ENCODE data around the gene SLTM.
"Not testable (repeated sequence)": the region's sequence is repeated elsewhere in the genome, so short reads cannot be mapped to it uniquely, and the experiment has no call there.

Gene SLTM

DNA sequence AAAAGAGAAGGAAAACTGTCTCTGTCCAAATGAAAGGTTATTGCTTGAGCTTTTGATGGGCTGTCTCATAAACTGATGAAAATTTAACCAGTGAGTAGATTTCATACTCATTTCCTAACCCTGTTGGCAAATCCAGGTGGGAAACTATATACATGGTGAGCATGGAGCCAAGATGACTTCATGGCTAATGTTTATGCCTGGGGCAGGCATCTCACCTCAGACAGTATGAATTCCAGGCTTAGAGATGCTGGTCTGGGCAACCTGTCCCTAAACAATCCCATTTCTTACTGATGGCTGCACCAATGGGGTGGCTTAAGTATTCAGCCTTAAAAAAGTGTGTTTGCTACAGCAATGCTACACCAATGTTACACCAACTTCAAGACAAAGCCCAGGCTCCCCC lies 58.1 kb downstream of the SLTM start:
- DNase-seq = no peak

DNA sequence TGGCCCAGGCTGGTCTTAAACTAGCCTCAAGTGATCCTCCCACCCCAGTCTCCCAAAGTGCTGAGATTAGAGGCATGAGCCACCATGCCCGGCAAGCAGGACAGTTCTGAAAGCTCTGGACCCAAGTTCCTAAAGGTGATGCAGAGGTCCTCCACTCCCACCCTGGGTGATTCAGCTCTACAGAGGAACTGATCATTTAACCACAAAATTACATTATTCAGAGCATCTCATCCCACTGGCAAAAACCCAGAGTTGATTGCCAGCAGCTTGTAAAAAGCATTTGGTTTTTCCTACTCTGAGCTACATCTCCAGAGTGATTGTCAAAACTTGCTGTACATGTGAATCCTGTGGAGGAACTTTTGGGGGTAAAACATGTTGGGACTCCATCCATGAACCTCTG lies 60.2 kb downstream of the SLTM start:
- DNase-seq = no peak

DNA sequence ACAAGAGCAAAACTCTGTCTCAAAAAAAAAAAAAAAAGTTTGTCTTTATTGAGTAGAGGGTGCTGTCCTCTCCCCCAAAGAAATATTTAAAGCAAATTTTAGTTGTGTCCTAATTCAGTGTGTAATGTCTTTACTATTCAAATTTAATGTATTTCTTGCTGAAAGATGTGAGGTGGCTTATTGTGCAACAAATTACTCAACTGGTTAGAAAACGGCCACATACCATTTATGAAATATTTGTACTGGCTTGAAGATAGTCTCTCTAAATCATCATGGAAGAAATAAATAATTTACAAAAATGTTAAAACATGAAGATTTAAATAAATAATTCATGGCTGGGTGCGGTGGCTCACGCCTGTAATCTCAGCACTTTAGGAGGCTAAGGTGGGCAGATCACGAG lies 63.0 kb downstream of the SLTM start:
- no peak for DNase-seq

DNA sequence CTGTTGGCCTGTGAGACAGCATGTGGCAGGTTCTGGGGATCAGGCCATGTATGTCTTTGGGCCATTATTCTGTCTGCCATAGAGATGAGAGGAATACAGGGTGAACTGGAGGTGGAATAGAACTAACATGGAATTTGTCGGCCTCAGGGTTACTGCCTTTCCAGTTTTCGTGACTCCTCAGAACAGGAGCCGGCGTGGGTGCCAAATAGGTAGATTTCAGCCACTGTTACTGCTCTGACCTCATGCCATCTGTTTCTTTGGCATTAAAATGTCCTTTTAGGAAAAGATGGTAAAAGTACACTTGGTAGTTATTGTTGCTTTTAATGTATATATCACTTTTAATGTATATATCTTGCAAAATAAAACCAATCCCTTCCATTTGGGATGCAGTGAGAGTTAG lies 65.6 kb downstream of the SLTM start:
- DNase-seq = no peak

- no peak for DNase-seq
Observed at GRCh38 chr15:58865425-58865880, 68.0 kb downstream of the SLTM start.

- no peak for DNase-seq
Observed at GRCh38 chr15:58864602-58865424, 68.7 kb downstream of the SLTM start.

DNA sequence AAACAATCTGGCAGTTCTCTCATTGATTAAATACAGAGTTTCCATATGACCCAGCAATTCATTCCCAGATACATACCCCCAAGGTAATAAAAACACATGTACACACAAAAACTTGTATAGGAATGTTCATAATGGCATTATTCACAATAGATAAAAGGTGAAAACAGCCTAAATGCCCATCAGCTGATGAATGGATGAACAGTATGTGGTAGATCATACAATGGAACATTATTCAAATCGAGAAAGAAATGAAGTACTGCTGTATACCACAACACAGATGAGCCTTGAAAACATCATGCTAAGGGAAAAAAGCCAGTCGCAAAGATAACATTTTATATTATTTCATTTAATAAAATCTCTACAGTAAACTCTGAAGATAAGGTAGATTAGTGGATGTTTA lies 71.2 kb downstream of the SLTM start:
- DNase-seq = no peak

GRCh38 chr15:58856621-58857020 lies 76.9 kb downstream of the SLTM start:
- DNase-seq = not testable (repeated sequence)

GRCh38 chr15:58856086-58856485 lies 77.4 kb downstream of the SLTM start:
- no peak for DNase-seq

DNA sequence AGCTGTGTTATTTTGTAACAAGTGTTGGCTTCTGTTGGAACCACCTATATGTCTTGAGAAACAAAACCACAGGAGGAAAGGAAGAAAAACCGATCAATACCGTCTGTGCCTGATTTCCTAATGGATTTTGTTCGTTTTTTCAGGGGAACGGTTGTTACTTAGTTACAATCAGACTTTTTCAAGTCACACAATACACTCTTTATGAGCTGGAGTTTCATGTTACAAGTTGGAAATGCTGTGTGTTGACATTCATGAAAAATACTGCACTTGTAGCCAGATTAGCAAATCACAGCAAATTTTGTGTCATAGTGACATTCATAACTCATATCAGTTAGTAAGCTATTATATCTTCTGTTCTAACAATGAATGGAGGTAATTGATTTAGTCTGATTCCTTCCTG lies 78.9 kb downstream of the SLTM start:
- no peak for DNase-seq

- no peak for DNase-seq
Observed at GRCh38 chr15:58852347-58852746, 81.1 kb downstream of the SLTM start.

- not testable (repeated sequence) for DNase-seq
Observed at GRCh38 chr15:58851205-58851604, 82.3 kb downstream of the SLTM start.

- DNase-seq = no peak
Observed at GRCh38 chr15:58842713-58843396, 90.6 kb downstream of the SLTM start.

- DNase-seq = no peak
Observed at GRCh38 chr15:58840048-58840447, 93.4 kb downstream of the SLTM start.

- DNase-seq = no peak
Observed at GRCh38 chr15:58839485-58839884, 94.0 kb downstream of the SLTM start.

DNA sequence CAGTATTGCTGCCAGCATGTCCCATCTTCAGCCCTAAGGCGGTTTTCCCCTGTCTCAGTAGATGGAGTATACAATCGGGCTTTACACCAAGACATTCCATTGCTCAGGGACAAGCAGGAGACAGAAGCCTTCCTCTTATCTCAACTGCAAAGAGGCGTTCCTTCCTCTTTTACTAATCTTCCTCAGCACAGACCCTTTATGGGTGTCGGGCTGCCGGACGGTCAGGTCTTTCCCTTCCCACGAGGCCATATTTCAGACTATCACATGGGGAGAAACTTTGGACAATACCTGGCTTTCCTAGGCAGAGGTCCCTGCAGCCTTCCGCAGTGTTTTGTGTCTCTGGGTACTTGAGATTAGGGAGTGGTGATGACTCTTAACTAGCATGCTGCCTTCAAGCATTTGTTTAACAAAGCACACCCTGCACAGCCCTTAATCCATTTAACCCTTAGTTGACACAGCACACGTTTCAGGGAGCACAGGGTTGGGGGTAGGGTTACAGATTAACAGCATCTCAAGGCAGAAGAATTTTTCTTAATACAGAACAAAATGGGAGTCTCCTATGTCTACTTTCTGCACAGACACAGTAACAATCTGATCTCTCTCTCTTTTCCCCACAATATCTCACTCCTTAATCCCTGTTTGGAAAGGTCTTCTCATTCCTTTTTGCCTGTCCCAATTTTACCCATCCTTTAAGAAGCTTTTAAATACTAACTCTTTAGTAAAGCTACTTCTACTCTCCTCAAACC lies 99.6 kb downstream of the SLTM start:
- DNase-seq = not testable (repeated sequence)

- DNase-seq = peak; percentile 3
Observed at GRCh38 chr15:58830556-58830955, 102.9 kb downstream of the SLTM start.

Data from DMS79 treated with DMSO at 0.1 percent for 48 hours (cell line).